A204.1 (cell line): ENCODE results near the gene WDR18.

Source experiments
- FAIRE-seq: peaks from 2 replicates; lab custom pipeline; 2012; peaks lifted over from hg19 to GRCh38; lab: Jason Lieb, UNC

WDR18 gene

GRCh38 chr19:991932-992669 lies 8.0 kb downstream of the WDR18 start:
- no peak for FAIRE-seq

DNA sequence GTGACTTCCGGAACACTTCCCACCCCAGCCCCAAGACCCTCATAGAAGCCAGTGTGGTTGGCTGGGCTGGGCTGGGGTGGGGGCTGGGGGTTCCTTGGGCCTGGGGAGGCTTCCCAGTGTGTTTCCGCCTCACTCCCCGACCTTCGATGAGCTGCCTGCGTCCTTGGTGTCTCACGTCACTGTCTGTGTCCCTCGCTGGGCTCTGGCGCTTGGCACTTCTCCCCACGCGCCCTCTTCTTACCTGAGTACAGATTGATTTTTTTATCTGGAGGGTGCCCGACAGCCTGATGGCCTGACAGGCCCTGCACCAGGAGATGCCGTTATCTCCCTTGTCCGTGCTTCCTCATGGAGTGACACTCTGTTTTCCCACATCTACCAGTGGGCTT lies 8.5 kb downstream of the WDR18 start:
- FAIRE-seq, result no peak

DNA sequence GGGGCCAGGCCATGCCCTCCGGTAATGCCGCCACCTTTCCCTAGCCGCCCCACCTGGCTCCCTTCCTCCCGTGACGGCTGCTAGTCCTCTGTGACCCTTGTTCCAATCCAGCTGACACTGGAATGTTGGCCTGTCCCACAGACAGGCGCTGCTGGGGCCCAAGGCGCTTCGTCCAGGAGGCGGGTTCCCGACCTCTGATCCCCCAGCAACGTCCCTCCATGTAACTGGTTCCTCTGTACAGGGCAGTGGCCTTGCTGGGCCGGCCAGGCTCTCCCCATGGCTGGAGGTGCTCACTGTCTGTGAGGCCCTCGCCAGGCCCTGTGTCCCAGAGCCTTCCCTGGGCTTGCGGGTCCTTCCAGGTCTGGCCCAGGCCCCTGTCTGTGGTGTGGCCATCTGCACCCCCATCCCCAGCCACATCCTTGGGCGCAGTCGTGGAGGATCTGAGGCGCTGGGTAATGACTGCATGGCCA lies 9.3 kb downstream of the WDR18 start:
- no peak for FAIRE-seq

GRCh38 chr19:993831-994393 lies 9.8 kb downstream of the WDR18 start:
- no peak for FAIRE-seq

DNA sequence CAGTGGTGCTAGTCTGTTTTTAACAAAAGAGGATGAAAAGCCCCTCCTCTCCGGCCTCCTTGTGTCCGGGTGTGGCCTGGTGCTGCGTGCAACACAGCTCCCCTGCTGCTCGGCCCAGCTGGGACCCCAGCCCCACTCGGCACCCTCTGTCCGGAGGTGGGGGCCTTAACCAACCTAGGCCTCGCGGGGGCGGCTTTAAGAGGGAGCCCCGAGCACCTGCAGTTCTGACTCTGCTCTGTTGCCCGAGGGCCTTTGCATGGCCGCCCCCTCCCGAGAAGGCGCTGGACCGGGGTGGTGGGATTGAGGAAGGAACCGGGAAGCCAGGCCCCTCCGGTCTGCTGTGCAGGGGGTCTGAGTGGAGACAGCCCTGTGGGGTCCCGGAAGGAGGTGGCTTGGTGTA lies 10.4 kb downstream of the WDR18 start:
- FAIRE-seq, result no peak

DNA sequence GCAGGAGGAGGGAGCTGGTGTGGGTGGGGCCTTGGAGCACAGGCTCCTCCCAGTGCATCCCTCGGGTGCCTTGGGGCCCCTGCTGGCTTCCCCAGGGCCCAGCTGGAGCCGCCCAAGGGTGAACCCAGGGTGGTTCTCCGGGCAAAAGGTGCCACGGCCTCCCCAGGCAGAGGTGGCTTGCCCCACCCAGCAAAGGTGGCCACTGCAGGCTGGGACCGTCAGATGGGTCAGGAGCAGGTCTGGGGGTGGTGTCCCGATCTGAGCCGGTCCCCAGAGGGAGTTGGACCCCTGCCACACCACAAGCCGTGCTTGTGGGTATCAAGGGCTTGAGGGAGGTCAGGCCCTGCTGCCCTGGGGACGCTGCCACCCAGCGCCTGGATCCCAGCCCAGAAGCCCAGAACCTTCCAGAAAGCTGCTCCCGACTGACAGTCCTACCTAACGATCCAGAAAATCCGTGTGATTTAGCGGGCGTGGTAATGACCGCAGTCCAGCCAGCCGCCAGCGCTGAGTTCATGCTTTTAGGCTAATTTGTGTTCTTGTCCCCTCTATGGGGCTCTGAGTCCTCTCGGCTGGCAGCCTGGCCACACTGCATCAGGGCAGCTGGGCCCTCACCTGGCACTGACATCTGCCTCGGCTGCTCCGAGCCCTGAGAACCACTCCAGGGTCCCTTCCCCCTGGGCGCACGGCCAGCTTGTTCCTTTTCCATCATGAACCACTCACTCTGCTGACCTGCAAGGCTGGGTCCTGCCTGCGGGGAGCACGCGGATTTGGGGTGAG lies 11.1 kb downstream of the WDR18 start:
- no peak for FAIRE-seq

GRCh38 chr19:996051-996838 lies 12.1 kb downstream of the WDR18 start:
- no peak for FAIRE-seq

GRCh38 chr19:998064-998463 lies 13.9 kb downstream of the WDR18 start:
- FAIRE-seq, result no peak

- FAIRE-seq, result no peak
Measured at GRCh38 chr19:999379-999719, 15.2 kb downstream of the WDR18 start.

- no peak for FAIRE-seq
Measured at GRCh38 chr19:1000095-1000494, 15.9 kb downstream of the WDR18 start, which contains the start of gene GRIN3B. TSS of gene GRIN3B (plus strand) at chr19:1000419. CDS start at chr19:1000438, 19 bp downstream.

DNA sequence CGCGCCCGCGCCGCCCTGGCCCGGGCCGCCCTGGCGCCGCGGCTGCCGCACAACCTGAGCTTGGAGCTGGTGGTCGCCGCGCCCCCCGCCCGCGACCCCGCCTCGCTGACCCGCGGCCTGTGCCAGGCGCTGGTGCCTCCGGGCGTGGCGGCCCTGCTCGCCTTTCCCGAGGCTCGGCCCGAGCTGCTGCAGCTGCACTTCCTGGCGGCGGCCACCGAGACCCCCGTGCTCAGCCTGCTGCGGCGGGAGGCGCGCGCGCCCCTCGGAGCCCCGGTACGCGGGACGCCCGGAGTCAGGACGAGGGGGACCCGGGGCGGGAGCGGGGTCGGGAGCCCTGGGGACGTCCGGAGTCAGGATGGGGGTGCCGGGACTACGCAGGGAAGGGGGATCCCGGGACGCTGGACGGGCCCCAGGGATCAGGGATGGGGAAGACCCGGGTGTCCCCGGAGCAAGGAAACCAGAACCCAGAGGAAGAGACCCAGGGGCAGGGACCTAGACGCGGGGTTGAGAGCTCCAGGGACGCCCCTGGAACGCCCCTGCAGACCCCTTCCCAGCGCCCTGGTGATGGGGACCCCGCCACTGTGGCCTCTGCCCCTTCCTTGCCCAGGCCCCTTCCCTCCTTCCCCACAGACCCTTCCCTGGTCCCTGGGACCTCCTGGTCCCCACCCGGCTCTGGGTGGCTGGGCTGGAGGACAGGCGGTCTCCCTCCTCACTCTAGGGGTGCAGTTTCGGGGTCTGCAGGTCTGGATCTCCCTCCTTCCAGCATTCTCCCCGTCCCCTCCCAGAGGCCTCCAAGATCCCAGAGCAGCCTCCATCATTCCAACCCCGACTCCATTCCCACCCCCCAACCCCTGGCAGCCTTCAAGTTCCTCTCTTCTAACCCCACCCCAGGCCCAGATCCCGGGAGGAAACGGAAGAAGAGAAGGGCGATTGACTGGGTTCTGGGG lies 16.7 kb downstream of the WDR18 start:
- FAIRE-seq, result no peak

DNA sequence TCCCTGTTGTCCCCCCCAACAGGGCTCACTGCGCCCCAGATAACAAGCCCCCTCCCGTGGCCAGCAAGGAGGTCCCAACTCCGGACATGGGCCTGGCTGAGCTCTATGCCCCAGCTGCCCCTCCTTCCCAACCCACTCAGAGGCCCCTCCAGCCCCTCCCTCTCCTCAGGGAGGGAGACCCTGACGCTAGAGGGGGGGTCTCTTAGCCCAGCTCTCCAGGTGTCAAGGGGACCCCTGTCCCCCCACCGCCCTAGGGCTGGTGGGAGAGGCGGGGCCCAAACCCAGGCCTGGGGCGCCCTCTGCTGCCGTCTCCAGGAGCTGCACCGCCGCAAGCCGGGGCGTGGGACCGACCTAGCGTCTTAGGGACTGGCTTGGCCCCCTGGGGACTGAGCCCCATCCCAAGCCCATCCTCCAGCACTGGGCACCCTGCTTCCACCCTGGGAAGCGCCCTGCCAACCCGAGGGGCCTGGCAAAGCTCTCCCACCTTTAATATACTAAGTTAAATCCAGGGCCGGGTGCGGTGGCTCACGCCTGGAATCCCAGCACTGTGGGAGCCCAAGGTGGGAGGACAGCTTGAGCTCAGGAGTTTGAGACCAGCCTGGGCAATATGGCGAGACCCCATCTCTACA lies 17.5 kb downstream of the WDR18 start:
- FAIRE-seq, result no peak

- FAIRE-seq, result no peak
Measured at GRCh38 chr19:1002600-1002999, 18.5 kb downstream of the WDR18 start.

GRCh38 chr19:1003283-1003682 lies 19.1 kb downstream of the WDR18 start:
- no peak for FAIRE-seq

- FAIRE-seq, result no peak
Measured at GRCh38 chr19:1004204-1004802, 20.2 kb downstream of the WDR18 start.

DNA sequence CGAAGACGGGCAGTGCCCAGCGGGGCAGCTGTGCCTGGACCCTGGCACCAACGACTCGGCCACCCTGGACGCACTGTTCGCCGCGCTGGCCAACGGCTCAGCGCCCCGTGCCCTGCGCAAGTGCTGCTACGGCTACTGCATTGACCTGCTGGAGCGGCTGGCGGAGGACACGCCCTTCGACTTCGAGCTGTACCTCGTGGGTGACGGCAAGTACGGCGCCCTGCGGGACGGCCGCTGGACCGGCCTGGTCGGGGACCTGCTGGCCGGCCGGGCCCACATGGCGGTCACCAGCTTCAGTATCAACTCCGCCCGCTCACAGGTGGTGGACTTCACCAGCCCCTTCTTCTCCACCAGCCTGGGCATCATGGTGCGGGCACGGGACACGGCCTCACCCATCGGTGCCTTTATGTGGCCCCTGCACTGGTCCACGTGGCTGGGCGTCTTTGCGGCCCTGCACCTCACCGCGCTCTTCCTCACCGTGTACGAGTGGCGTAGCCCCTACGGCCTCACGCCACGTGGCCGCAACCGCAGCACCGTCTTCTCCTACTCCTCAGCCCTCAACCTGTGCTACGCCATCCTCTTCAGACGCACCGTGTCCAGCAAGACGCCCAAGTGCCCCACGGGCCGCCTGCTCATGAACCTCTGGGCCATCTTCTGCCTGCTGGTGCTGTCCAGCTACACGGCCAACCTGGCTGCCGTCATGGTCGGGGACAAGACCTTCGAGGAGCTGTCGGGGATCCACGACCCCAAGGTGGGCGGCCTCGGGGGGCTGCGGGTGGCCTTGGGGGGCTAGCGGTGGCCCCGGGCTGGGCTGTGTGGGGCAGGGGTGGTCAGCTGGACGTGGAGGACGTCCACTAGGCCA lies 20.9 kb downstream of the WDR18 start:
- no peak for FAIRE-seq

DNA sequence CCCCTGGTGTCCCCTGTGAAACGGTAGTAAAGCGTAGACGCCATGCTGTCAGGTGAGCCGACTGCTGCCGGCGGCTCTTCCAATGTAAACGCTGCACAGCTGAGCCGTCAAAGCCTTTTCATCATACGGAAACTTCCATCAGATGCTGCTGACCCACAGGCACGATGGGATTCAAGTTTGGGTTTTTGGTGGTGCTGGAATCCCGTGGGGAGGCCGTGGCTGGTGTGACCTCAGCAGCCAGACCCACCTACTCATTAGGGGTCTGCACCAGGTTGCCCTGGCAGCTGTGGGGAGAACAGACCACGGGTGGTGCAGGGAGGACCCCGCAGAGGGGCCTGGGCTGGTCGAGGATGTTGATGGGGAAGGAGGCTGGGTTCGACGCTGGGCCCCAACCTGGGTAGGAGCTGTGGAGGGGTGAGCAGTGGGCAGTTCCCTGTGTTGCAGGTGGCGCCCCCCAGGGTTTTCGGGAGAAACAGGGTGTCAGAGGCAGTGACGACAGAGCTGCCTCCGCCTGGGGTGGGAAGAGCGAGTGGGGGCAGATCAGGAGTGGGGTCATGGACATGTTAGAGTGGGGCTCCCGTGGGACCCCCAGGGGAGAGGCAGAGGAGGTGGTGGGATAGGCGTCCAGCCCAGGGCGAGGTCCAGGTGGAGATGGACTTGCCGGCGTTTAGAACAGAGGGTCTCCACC lies 22.7 kb downstream of the WDR18 start:
- no peak for FAIRE-seq

GRCh38 chr19:1007399-1008251 lies 23.5 kb downstream of the WDR18 start:
- no peak for FAIRE-seq
